Stimulated activated CD8-positive, alpha-beta memory T cell treated with anti-CD3 and anti-CD28 coated beads, Interleukin-4, amount 100 ng/mL, for 48 hours (primary cell): ENCODE measurements around the gene PAK6.

Source experiments
- DNase-seq: peaks from one replicate; pipeline ENCODE4 v3.0.0-alpha.2; 2020

Gene PAK6

DNA sequence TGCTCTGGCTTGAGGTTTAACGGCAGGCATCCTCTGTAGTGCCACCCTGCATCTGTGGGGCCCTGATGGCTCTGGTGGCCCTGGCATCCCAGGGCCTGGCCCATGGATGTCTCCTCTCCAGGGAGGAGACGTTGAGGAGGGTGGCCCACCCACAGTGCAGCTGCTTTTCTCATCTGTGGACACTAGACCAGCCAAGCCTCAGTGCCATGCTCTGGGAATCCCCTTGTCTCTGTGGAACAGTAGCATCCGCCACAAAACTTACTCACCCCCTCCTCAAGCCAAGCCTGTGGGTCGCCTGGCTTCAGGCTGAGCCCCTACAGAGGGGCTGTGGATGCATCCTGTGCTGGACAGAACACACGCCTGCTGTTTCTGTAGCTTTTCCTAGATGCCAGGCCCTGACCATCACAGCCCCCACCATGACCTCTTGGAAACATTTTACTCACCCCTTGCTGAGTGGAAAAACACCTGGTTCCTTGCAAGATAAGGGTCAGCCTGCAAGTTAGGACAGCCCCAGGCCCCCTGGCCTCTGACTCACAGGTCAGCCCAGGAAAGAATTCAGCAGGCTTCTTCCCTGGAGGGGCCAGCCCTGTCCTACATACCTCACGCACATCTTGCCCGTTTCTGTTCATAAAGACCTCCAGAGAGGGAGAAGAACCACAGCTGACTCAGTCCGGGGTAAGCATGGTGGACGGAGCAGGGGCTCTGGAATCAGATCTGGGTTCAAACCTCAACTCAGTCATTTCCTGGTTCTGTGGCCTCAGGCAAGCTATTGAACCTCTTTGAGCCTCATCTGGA lies 19.0 kb downstream of the PAK6 start:
- no peak for DNase-seq

DNA sequence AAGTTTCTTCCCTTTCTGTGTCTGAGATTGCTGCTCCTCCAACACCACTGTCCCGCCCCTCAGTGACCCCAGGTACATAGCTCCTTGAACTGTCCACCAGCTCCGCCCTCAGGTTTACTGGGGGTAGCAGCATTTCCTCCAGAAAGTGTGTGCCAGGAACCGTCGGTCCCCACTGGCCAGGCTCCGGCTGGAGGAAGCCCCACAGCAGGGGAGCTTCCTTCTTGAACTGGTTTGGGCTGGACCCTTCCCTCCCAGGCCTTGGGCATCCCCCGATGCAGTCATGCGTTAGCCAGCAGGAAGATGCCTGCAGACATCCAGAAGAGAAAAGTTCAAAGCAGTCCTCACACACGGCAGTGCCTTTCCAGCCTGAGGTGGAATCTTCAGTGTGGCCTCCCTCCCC lies 19.7 kb downstream of the PAK6 start:
- no peak for DNase-seq

DNA sequence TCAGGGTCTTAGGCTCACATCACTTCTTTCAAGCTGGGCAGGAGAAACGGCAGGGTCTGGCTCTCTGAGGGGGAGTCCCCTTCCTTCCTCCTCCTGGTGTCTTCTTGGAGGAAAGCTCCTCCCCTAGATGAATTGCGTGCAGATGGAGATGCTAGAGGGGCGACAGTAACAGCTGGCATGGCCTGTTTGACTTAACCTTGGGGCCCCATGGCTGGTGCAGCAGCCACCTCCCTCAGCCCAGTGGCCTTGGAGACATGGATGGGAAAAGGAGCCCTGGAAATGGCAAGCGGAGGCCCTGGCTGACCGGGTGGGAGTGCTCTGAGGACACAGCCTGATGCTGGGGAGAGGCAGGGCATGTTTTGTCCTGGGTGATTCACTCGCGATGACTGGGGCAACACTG lies 20.2 kb downstream of the PAK6 start:
- DNase-seq: no peak

DNA sequence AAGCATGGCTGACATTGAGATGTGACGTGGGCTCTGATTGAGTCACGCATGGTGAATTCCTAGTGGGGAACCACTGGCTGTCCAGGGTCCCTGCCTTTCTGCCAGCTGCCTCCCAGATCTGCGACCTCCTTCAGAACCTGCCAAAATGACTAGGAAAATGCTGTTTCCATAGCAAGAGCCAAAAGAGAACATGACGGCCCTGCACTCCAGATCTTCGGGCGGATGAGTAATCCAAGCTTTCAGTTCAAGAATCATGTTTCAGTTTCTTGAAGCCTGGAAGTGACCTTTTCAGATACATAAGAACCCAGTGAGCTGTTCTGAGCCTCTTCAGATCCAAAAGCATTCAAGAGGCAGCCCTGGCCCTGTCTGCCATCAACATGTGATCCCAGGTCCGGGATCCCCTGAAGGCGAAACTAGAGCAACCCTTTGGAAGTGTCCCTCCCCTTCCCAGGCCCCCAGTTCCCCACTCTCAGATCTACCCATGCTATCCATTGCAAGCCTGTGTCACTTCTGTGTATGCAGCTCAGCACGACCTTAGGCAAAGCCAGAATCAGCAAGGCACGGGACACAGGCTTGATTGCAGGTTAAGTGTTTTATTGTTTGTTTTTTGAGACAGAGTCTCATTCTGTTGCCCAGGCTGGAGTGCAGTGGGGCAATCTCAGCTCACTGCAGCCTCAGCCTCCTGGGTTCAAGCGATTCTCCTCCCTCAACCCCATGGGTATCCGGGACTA lies 24.3 kb downstream of the PAK6 start:
- no peak for DNase-seq

DNA sequence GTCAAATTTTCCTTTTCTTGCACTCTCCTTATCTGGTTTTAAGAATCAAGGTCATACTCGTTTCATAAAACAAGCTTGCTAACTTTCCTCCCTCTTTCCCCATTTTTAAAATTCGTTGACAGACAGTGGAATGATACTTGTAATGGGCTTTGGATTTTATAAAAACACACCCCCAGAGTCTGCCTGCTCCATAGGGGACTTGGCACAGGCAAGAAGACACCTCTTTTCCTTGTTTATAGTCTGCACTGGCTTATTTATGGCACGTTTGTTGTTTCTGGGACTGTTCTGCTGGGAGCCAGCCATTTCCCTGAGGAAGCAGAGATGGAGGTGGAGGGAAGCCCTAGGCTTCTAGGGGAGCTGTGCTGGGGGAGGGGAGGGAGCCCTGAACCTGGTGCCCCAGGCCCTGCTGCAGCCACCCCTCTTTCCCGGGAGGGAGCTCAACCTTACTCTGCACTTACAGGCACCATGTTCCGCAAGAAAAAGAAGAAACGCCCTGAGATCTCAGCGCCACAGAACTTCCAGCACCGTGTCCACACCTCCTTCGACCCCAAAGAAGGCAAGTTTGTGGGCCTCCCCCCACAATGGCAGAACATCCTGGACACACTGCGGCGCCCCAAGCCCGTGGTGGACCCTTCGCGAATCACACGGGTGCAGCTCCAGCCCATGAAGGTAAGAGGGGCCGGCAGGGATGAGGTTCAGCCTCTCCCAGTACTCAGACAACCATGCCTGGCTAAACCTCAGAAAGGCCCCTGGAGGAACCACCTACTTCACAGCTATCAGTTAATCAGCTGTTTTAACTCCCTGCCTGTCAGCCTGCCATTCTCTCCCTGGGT lies 25.7 kb downstream of the PAK6 start:
- DNase-seq: no peak

DNA sequence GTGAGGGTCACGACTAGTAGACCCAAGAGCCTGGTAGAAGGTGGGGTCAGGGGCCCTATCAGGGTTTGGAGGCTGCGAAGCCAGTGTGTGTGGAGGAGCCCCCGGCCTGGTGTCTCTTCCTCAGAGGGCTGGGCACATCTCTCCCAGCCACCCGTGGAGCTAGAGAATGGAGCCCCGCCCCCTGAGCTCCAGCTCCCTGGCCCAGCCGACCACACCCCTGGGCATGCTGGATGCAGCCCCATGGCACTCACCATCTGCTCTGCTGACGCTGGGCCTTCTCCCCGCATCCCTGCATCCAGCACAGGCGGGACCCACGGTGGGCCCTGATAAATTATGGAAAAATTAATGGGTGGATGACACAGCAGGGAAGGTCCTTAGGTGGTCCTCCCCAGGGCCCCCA lies 26.5 kb downstream of the PAK6 start:
- no peak for DNase-seq

DNA sequence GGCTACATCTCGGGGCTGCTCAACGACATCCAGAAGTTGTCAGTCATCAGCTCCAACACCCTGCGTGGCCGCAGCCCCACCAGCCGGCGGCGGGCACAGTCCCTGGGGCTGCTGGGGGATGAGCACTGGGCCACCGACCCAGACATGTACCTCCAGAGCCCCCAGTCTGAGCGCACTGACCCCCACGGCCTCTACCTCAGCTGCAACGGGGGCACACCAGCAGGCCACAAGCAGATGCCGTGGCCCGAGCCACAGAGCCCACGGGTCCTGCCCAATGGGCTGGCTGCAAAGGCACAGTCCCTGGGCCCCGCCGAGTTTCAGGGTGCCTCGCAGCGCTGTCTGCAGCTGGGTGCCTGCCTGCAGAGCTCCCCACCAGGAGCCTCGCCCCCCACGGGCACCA lies 27.0 kb downstream of the PAK6 start:
- DNase-seq: no peak

DNA sequence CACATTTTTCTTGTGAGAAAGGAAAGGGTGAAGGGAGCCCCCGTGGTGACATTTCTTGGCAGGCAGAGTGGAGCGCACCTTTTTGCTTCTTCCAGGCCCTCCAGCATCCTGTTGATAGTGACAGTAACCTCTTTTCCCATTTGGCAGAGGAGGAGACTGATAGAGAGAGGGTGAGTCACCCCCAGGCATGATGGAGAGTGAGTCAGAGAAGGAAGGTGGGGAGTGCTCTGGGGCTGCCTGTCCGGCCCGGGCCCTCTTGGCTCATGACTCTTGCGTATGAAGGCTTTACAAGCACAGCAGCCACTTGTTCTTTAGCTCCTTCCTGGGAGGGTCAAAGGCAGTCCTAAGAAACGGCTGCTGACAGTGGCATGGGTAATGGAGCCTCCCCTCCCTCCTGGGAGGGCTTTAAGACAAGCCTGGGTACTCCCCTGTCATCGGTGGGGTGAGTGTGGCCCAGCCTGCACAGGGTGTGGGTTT lies 28.0 kb downstream of the PAK6 start:
- DNase-seq: no peak

DNA sequence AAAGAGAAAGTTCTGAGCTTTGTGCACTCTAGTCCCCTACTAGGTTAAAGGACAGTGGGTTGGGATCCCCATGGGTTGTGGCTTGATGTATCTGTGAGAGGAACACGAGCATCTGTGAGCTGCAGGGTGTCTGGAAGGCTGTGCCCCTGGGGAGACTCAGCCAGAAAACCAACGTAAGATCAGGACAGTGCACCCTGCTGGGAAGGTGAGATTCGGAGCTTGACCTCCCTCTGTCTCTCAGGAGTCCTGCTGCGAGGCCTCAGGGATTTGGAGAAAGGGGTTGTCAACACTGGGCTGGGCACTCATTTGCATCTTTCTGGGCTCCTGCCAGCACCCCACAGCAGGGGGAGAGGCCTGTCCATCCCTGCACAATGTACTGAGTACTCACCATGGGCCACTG lies 28.8 kb downstream of the PAK6 start:
- no peak for DNase-seq

DNA sequence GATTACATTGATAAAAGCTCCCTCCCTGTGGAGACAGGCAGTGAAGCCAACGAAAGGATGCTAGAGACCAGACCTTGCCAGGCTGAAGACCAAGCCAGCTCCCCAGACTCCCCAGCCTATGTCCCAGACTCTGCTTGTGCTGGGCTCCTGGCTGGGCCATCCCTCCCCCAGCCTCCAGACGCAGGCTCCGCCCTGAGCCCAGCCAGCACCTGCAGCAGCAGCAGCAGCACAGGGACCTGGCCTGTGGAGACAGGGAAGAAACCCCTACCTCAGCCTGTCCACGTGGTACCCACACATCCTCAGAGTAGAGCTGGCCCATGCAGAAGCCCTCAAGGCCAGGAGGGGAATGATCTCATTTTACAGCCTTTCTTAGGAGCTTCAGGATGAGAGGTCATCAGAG lies 30.7 kb downstream of the PAK6 start:
- DNase-seq: no peak

DNA sequence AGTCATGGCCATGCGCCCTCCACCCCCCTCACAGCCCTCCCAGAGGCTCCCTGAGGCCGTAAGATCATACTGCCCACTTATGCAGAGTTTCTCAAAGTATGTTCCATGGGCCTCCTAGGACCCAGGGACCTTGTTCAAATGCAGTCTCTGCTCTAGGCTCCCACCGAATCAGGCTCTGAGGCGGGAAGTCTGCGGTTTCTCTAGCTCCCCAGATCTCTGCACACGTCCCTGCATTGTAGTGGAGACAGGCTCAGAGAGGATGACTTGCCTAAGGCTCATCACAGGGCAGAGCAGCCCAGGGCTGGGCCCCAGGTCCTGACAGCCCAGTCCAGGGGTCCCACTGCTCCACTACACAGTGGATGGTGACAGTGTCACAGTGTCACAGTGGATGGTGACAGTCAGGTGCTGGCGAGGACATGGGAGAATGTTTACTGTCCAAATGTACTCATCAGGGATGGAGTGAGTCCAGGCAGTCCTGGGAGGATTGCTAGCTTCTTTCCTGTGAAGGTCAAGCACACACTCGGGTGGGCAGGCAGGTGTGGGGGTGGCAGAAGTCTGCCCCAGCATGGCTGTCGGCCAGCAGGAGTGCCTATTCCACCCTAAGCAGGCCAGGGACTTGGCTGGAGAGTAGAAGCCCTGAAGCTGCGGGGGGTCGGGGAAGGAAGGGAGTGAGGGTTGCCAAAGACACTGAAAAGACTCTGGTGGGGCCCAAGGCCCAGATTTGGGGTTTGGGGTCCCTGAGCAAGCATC lies 31.6 kb downstream of the PAK6 start:
- no peak for DNase-seq

DNA sequence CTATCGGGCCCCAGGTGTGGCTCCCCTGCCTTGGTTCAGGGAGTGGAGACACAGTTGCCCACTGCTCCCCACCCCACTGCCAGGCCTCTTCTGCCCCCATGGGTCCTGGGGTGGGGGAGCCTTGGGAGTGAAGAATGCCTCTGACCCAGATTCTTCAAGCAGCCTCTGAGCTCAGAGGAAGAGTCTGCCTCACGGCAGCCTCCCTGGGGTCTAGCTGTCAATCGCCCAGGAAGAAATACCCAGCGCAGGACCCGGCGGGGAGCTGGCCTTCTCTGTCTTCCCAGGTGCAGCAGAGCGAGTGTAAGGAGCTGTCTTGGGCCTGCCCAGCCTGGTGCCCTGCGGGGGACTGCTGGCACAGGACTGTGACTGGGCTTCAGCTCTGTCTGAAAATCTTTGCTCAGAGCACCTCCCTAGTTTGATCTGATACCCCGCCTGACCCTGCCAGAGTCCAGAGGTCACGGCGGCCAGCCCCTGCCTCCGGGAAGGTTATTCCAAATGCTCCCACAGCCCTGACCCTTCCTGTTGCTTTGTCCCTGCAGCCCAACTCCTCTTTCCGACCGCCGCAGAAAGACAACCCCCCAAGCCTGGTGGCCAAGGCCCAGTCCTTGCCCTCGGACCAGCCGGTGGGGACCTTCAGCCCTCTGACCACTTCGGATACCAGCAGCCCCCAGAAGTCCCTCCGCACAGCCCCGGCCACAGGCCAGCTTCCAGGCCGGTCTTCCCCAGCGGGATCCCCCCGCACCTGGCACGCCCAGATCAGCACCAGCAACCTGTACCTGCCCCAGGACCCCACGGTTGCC lies 33.0 kb downstream of the PAK6 start:
- DNase-seq: no peak

DNA sequence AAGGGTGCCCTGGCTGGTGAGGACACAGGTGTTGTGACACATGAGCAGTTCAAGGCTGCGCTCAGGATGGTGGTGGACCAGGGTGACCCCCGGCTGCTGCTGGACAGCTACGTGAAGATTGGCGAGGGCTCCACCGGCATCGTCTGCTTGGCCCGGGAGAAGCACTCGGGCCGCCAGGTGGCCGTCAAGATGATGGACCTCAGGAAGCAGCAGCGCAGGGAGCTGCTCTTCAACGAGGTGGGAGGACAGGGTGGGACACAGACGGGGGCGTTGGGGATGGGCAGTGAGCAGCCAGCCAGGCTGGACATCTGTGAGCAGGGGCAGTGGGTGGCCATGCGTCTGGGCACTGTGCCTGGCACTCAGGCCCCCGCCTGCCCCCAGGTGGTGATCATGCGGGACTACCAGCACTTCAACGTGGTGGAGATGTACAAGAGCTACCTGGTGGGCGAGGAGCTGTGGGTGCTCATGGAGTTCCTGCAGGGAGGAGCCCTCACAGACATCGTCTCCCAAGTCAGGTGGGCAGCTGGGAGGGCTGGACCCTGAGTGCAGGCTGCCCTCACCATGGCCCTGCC lies 33.7 kb downstream of the PAK6 start:
- DNase-seq: no peak

DNA sequence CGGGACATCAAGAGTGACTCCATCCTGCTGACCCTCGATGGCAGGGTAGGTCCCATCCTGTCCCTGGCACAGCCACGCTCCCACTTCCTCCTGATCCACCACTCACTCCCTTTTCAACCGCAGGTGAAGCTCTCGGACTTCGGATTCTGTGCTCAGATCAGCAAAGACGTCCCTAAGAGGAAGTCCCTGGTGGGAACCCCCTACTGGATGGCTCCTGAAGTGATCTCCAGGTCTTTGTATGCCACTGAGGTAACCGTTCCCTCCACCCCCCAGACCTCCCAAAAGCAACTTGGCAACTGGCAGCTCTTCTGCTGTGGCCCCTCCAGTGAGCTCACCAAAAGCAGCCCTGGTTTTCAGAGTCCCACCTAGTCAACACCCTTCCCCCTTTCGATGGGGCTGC lies 34.6 kb downstream of the PAK6 start:
- DNase-seq: no peak

DNA sequence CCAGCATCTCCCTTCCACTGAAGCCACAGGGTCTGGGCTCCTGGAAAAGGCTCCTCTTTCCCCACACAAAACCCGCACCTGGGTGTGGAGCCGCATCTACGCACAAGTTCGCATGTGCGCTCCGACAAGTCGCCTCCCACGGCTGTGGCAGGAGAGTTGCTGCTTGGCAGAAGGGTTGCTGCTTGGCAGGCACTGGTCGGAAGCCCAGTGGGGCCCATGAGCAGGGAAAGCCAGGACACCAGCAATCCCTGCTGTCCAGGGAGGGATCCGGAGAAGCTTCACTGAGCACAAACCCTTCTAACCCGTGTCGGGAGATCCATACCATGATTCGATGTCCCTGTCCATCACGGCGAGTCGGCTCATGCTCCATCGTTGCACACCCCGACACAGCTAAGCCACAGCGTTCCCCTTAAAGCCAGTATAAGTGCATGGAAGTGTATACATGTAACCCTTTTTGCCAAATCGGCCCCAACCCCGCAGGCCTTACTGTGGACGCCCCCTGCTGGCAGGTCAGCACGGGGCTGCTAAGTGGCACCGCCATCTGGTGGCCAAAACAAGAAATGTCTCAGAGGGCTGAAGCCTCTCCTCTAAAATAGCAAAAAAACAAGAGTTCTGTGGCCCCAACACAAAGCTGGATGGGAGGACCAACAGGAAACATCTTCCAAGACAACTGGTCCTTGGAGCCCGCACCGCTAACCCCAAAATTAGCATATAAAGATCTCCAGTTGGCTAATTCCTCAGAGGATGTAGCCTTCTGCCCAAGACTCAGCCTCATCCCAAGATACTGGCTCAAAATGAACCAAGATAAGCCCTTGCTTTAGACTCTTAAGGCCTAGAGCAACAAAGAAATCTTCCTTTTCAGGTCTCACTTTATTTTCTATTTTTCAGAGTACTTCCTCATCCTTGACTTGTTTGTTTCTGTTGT lies 35.7 kb downstream of the PAK6 start:
- peak; percentile 94 for DNase-seq

DNA sequence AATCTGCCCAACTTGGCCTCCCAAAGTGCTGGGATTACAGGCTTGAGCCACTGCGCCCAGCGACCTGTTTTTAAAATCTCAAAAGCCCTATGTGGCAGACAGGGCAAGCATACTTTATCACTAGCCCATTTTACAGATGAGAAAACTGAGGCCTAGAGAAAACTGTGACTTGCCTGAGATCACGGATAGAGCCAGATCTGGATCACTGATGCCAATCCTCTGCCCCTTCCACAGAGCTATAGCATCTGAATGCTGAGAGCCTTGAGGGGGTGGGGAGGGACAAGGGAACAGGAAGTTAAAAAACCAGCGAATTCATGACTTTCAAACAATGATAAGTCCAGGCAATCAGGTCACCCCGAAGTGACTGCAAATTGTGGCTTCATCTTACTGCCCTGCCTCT lies 36.7 kb downstream of the PAK6 start:
- no peak for DNase-seq

DNA sequence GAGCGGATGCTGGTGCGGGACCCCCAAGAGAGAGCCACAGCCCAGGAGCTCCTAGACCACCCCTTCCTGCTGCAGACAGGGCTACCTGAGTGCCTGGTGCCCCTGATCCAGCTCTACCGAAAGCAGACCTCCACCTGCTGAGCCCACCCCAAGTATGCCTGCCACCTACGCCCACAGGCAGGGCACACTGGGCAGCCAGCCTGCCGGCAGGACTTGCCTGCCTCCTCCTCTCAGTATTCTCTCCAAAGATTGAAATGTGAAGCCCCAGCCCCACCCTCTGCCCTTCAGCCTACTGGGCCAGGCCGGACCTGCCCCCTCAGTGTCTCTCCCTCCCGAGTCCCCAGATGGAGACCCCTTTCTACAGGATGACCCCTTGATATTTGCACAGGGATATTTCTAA lies 37.1 kb downstream of the PAK6 start:
- no peak for DNase-seq

DNA sequence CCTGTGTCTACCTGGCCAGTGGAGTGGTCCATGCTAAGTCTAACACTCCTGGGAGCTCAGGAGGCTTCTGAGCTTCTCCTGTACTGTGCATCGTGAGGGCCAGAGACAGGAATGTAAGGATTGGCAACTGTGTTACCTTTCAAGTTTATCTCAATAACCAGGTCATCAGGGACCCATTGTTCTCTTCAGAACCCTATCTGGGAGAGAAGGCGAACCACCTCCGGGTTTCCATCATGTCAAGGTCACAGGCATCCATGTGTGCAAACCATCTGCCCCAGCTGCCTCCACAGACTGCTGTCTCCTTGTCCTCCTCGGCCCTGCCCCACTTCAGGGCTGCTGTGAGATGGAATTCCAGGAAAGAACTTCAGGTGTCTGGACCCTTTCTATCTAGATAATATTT lies 38.1 kb downstream of the PAK6 start:
- DNase-seq: no peak

DNA sequence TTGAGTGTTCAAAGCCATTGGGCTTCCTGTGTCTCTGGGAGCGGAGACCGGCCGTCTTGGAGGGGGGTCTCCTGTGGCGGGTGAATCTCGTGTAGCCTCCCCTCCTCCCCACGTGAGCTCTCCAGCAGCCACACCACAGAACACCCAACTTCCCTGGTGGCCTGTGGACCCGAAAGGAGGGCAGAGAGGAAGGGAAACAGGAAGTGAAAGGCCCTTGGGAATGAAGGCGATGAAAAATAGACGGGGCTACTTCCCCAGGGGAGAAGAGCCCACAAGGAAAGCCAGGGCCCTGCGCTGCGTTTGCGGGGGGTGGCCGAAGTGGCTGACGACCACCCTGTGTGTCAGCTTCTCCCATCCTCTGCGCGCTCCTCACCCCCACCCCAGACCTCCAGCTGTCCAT lies 38.6 kb downstream of the PAK6 start:
- no peak for DNase-seq

DNA sequence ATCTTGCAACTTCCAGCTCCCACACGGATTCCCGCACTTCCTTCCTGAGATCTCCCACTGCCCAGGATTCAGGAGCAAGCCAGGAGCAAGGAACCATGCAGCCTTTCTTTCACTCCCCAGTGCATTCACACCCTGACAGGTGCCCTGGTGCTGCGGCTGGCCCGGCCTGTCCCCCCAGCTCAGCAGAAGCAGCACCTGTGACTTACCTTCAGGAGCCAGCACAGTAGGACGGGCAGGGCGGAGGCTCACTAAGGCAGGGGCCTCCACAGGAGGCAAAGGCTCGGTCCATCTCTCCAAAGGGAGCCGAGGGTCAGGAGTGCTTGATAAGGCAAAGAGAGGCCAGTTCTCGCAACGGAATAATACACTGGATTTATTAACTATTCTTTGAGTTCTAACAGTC lies 39.2 kb downstream of the PAK6 start:
- no peak for DNase-seq
